Measurements from ENCODE around the gene BACH2. TPM values are rescaled to one million over a fixed set of nuclear protein-coding genes. Genes with fewer than 3 reads are reported as not detected.

Gene BACH2
- total RNA-seq, 1 donor from 2014 or later, result 3.9 TPM

GRCh38 chr6:90053614-90054013, 243.0 kb downstream of the BACH2 start:
- H3K4me1 ChIP-seq, result no peaks in the 10 kb centered on the region
- no peak overlapping the region for H3K27ac ChIP-seq
- TF ChIP-seq EZH2phosphoT487 (IDR thresholded peaks at IDR 0.05) (no peak), EZH2 (IDR thresholded peaks at IDR 0.05) (no peak)
- TF ChIP-seq, protein P1, sequence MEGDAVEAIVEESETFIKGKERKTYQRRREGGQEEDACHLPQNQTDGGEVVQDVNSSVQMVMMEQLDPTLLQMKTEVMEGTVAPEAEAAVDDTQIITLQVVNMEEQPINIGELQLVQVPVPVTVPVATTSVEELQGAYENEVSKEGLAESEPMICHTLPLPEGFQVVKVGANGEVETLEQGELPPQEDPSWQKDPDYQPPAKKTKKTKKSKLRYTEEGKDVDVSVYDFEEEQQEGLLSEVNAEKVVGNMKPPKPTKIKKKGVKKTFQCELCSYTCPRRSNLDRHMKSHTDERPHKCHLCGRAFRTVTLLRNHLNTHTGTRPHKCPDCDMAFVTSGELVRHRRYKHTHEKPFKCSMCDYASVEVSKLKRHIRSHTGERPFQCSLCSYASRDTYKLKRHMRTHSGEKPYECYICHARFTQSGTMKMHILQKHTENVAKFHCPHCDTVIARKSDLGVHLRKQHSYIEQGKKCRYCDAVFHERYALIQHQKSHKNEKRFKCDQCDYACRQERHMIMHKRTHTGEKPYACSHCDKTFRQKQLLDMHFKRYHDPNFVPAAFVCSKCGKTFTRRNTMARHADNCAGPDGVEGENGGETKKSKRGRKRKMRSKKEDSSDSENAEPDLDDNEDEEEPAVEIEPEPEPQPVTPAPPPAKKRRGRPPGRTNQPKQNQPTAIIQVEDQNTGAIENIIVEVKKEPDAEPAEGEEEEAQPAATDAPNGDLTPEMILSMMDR (IDR thresholded peaks at IDR 0.05), result no peak
- H3K36me3 ChIP-seq, result peaks cover 5% of the 10 kb centered on the region
- no peak overlapping the region for H3K4me3 ChIP-seq
- H3K4me2 ChIP-seq, result no peak overlapping the region
- no peaks in the 10 kb centered on the region for H3K79me2 ChIP-seq (ENCODE audit: low read depth)
- no peaks in the 10 kb centered on the region for H3F3A ChIP-seq (ENCODE audit: low read depth)
- H3K9me3 ChIP-seq (ENCODE audit: low read depth), result peaks cover 14% of the 10 kb centered on the region
- Mint-ChIP-seq H3K36me3 (peaks cover 11% of the 10 kb centered on the region), H3K4me1 (peaks cover 7% of the 10 kb centered on the region), H3K27me3 (ENCODE audit: insufficient read depth, low read depth) (peaks cover 3% of the 10 kb centered on the region), H3K9me3 (peaks cover 44% of the 10 kb centered on the region), H3K27ac (no peak overlapping the region), H3K4me3 (no peak overlapping the region)
- no peaks in the 10 kb centered on the region for H3K27me3 ChIP-seq
- no peak overlapping the region for H2AFZ ChIP-seq (replicated peaks)
- DNase-seq (ENCODE audit: low spot score), result no peak
- H4K20me1 ChIP-seq (ENCODE audit: low read depth), result no peaks in the 10 kb centered on the region
- no peak overlapping the region for H3K9ac ChIP-seq

DNA sequence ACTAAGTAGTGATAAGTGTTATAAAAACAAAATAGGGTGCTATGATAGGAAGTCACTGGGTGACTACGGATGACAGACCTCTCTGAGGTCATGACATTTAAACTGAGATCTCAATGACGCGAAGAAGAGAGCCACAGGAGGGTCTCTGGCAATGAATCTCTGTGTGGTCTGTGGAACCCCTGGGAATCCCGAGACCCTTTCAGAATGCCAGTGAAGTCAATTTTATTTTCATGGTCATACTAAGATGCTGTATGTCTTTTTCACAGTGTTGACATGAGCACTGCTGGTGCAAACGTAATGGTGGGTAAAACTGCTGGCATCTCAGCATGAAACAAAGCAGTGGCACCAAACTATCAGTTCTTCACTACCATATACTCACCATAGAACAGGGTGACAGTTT, 247.3 kb downstream of the BACH2 start:
- Mint-ChIP-seq H3K36me3 (peaks cover 10% of the 10 kb centered on the region), H3K27ac (no peak overlapping the region), H3K4me1 (peaks cover 8% of the 10 kb centered on the region), H3K9me3 (peaks cover 17% of the 10 kb centered on the region), H3K4me3 (no peak overlapping the region), H3K27me3 (ENCODE audit: insufficient read depth, low read depth) (no peaks in the 10 kb centered on the region)
- no peak for DNase-seq (ENCODE audit: low spot score)
- Histone ChIP-seq H3K36me3 (peaks cover 5% of the 10 kb centered on the region), H3K9ac (no peak overlapping the region), H3K27me3 (no peaks in the 10 kb centered on the region), H3K27ac (no peak overlapping the region), H3K9me3 (ENCODE audit: low read depth) (peaks cover 8% of the 10 kb centered on the region), H3F3A (ENCODE audit: low read depth) (no peaks in the 10 kb centered on the region), H2AFZ (replicated peaks) (no peak overlapping the region), H3K4me2 (no peak overlapping the region), H3K79me2 (ENCODE audit: low read depth) (no peaks in the 10 kb centered on the region), H3K4me3 (no peak overlapping the region), H3K4me1 (no peaks in the 10 kb centered on the region), H4K20me1 (ENCODE audit: low read depth) (no peaks in the 10 kb centered on the region)
- TF ChIP-seq, protein P1 (IDR thresholded peaks at IDR 0.05), result no peak
- no peak for TF ChIP-seq EZH2 (IDR thresholded peaks at IDR 0.05)
- TF ChIP-seq EZH2phosphoT487 (IDR thresholded peaks at IDR 0.05), result no peak

GRCh38 chr6:90048206-90048967, 248.3 kb downstream of the BACH2 start:
- H3K4me1 ChIP-seq, result no peaks in the 10 kb centered on the region
- H3K79me2 ChIP-seq (ENCODE audit: low read depth), result no peaks in the 10 kb centered on the region
- H3K4me3 ChIP-seq, result no peak overlapping the region
- peaks cover 4% of the 10 kb centered on the region for H3K36me3 Mint-ChIP-seq
- no peak overlapping the region for H3K4me2 ChIP-seq
- H3K9me3 ChIP-seq (ENCODE audit: low read depth), result peaks cover 8% of the 10 kb centered on the region
- H3K9ac ChIP-seq, result no peak overlapping the region
- no peaks in the 10 kb centered on the region for H3K27me3 ChIP-seq
- no peak for DNase-seq (ENCODE audit: low spot score)
- H2AFZ ChIP-seq (replicated peaks), result no peak overlapping the region
- peaks cover 11% of the 10 kb centered on the region for H3K9me3 Mint-ChIP-seq
- peaks cover 8% of the 10 kb centered on the region for H3K4me1 Mint-ChIP-seq
- H3K4me3 Mint-ChIP-seq, result no peak overlapping the region
- peaks cover 2% of the 10 kb centered on the region for H3K36me3 ChIP-seq
- H3F3A ChIP-seq (ENCODE audit: low read depth), result no peaks in the 10 kb centered on the region
- H4K20me1 ChIP-seq (ENCODE audit: low read depth), result no peaks in the 10 kb centered on the region
- H3K27ac ChIP-seq, result no peak overlapping the region
- TF ChIP-seq EZH2phosphoT487 (IDR thresholded peaks at IDR 0.05) (no peak), EZH2 (IDR thresholded peaks at IDR 0.05) (no peak)
- TF ChIP-seq, protein P1 (IDR thresholded peaks at IDR 0.05), result no peak
- H3K27ac Mint-ChIP-seq, result no peak overlapping the region
- H3K27me3 Mint-ChIP-seq (ENCODE audit: insufficient read depth, low read depth), result no peaks in the 10 kb centered on the region

Measured in neural progenitor cell (in vitro differentiated cells).